K562 (cell line): ENCODE data around the gene NAT8L. TPM values are rescaled to one million over a fixed set of nuclear protein-coding genes. Genes with fewer than 3 reads are reported as not detected.

Source experiments
- ATAC-seq: fragments of 200-7000 bp; cut with Tn5 transposase; 3 replicates; pipeline ENCODE4 v1.9.1; 2020; ENCODE audit warnings: moderate library complexity
- BruUV-seq: library from RNA; stranded (reverse); fragments of 400-500 nt; replicated peaks from 2 replicates; lab custom pipeline; 2021; lab: Mats Ljungman, UMichigan
- CTCF ChIA-PET: fragments of 300-600 bp; formaldehyde crosslinking; extraction: SDS; loops from one replicate; lab custom pipeline; 2021; ENCODE audit warnings: low intra/inter-chr PET ratio; lab: Yijun Ruan, JAX
- POLR2A ChIA-PET: fragments of 300-600, 350-650 bp; sonication (Branson Sonifier 250); formaldehyde crosslinking; extraction: SDS; loops from one replicate; lab custom pipeline; 2021; ENCODE audit warnings: antibody characterized with exemption, inconsistent platforms; lab: Yijun Ruan, JAX
- DNase-seq, 4 experiments: peaks; one replicate each; pipeline versions ENCODE4 v3.0.0 to v3.0.0-alpha.2; 2011 to 2018; ENCODE audit warnings: low spot score in 3 of 4, mixed read lengths in 3 of 4; ENCODE audit errors: extremely low read depth in 1 of 4
- FAIRE-seq: peaks from 2 replicates; lab custom pipeline; 2011; peaks lifted over from hg19 to GRCh38; lab: Jason Lieb, UNC
- H2AFZ ChIP-seq: 2 replicates; pipeline ENCODE4 v1.6.0; 2011; ENCODE audit warnings: low read depth, low read length, control low read depth, inconsistent platforms
- H3K27ac ChIP-seq: fragments of 200-600 bp; 3 replicates; pipeline ENCODE4 v1.8.0; 2011; ENCODE audit warnings: low read depth, mild to moderate bottlenecking, control low read depth, inconsistent platforms, low read length, moderate library complexity, mixed read lengths; ENCODE audit errors: extremely low read depth
- H3K27me3 ChIP-seq, 2 experiments: fragments of 300-600 bp in 1 of 2; 2 replicates in 1 of 2; 3 replicates in 1 of 2; pipeline versions ENCODE4 v1.6.0 to v1.8.0; 2011; ENCODE audit warnings: inconsistent platforms in 2 of 2, low read length in 2 of 2, mild to moderate bottlenecking in 1 of 2, mixed read lengths in 1 of 2, moderate library complexity in 1 of 2; ENCODE audit not compliant: control insufficient read depth in 2 of 2, insufficient read depth in 2 of 2
- H3K36me3 ChIP-seq: fragments of 300-600 bp; 3 replicates; pipeline ENCODE4 v1.8.0; 2011; ENCODE audit warnings: mild to moderate bottlenecking, low read length, inconsistent platforms; ENCODE audit not compliant: control insufficient read depth, insufficient read depth
- H3K4me1 ChIP-seq, 2 experiments: fragments of 200-600 bp in 1 of 2; replicated peaks in 1 of 2; 2 replicates in 1 of 2; 3 replicates in 1 of 2; pipeline versions ENCODE4 v1.5.1 to v1.8.0; 2011; ENCODE audit warnings: inconsistent platforms in 2 of 2, low read length in 2 of 2, mild to moderate bottlenecking in 1 of 2, mixed read lengths in 1 of 2, moderate library complexity in 1 of 2; ENCODE audit not compliant: control insufficient read depth in 2 of 2, insufficient read depth in 2 of 2
- H3K4me2 ChIP-seq: 2 replicates; pipeline ENCODE4 v1.6.1; 2011; ENCODE audit warnings: low read length, control low read depth, inconsistent platforms, mixed read lengths; ENCODE audit not compliant: insufficient read depth
- H3K4me3 ChIP-seq: fragments of 200-600 bp; sonication (generic), shearing (Covaris generic); 2 replicates; pipeline ENCODE4 v1.5.1; 2016; ENCODE audit warnings: control low read depth, inconsistent platforms
- H3K79me2 ChIP-seq: fragments of 200-600 bp; 3 replicates; pipeline ENCODE4 v1.8.0; 2011; ENCODE audit warnings: low read length, inconsistent platforms; ENCODE audit not compliant: control insufficient read depth, insufficient read depth
- H3K9ac ChIP-seq, 2 experiments: 2 replicates each; pipeline versions ENCODE4 v1.6.0 to v1.6.1; 2011; ENCODE audit warnings: low read depth in 2 of 2, low read length in 2 of 2, control low read depth in 1 of 2, inconsistent platforms in 1 of 2, mild to moderate bottlenecking in 1 of 2, mixed read lengths in 1 of 2; ENCODE audit not compliant: insufficient read depth in 1 of 2
- H3K9me1 ChIP-seq: one replicate; pipeline ENCODE4 v1.6.0; 2011; ENCODE audit warnings: inconsistent platforms, mild to moderate bottlenecking, low read length, moderate library complexity; ENCODE audit not compliant: control insufficient read depth, insufficient read depth
- H3K9me3 ChIP-seq: replicated peaks from 2 replicates; pipeline ENCODE4 v1.5.1; 2011; ENCODE audit warnings: low read depth, low read length, inconsistent platforms; ENCODE audit not compliant: control insufficient read depth, insufficient read depth
- H4K20me1 ChIP-seq: replicated peaks from 2 replicates; pipeline ENCODE4 v1.6.1; 2011; ENCODE audit warnings: low read length, inconsistent platforms, mixed read lengths; ENCODE audit not compliant: control insufficient read depth, insufficient read depth
- CGGBP1 ChIP-seq: fragments of 250-450 bp; sonication (Bioruptor Pico); IDR thresholded peaks from 2 replicates; pipeline ENCODE4 v1.9.0; 2021; ENCODE audit warnings: mild to moderate bottlenecking
- FOXA1 ChIP-seq: fragments of 450-650 bp; IDR thresholded peaks from 2 replicates; pipeline ENCODE4 v1.6.1; 2016; ENCODE audit warnings: mild to moderate bottlenecking, borderline replicate concordance
- FOXM1 ChIP-seq, 2 experiments: fragments of 450-650 bp in 1 of 2; sonication (generic) in 1 of 2; formaldehyde crosslinking in 1 of 2; IDR thresholded peaks; 2 replicates each; pipeline versions ENCODE4 v1.6.1 to v1.9.0; 2017 to 2022; ENCODE audit warnings: low read depth in 2 of 2, mild to moderate bottlenecking in 2 of 2, missing genetic modification reagents in 1 of 2, moderate library complexity in 1 of 2
- HNRNPL ChIP-seq: fragments of 200-400 bp; formaldehyde crosslinking; IDR thresholded peaks from 2 replicates; pipeline ENCODE4 v1.6.1; 2017; ENCODE audit warnings: low read depth, mild to moderate bottlenecking, low read length
- PCBP2 ChIP-seq: fragments of 200-400 bp; formaldehyde crosslinking; IDR thresholded peaks from 2 replicates; pipeline ENCODE4 v1.6.1; 2018; ENCODE audit warnings: low read length, low read depth, mild to moderate bottlenecking, moderate library complexity; ENCODE audit not compliant: poor library complexity, severe bottlenecking
- SPI1 ChIP-seq: IDR thresholded peaks from 2 replicates; pipeline ENCODE4 v1.6.1; 2011; ENCODE audit warnings: low read depth, low read length, control low read depth, borderline replicate concordance
- TAF7 ChIP-seq: fragments of 450-650 bp; IDR thresholded peaks from 2 replicates; pipeline ENCODE4 v1.6.1; 2016; ENCODE audit warnings: missing genetic modification characterization, missing compliant biosample characterization
- ZFP36 ChIP-seq: fragments of 150-350 bp; IDR thresholded peaks from 2 replicates; pipeline ENCODE4 v1.6.1; 2018; ENCODE audit warnings: low read length, low read depth; ENCODE audit not compliant: partially characterized antibody
- ZNF224 ChIP-seq: sonication (generic); formaldehyde crosslinking; IDR thresholded peaks from 2 replicates; pipeline ENCODE4 v1.8.0; 2022; ENCODE audit warnings: mild to moderate bottlenecking, missing genetic modification reagents
- WGBS: fragments of 100-300 bp; shearing (Covaris generic); methylation state at CpG from one replicate; pipeline ENCODE4 v1.1.6; 2016; ENCODE audit warnings: low coverage, mixed read lengths; ENCODE audit not compliant: insufficient coverage; ENCODE audit errors: missing lambda C conversion rate; 5-methylcytosine and 5-hydroxymethylcytosine counted together
- in situ Hi-C: fragments of 300-500 bp; cut with MboI; formaldehyde crosslinking; loops from 4 replicates; pipeline ENCODE4 v1.15.0; 2018; ENCODE audit warnings: inconsistent platforms, mixed read lengths
- intact Hi-C: fragments of 100-400 bp; cut with micrococcal nuclease; formaldehyde crosslinking; loops from 2 replicates; pipeline ENCODE4 v1.14.2; 2022
- polyA plus RNA-seq, 8 experiments: library from polyadenylated mRNA; depleted of rRNA in 4 of 8; stranded (reverse) in 5 of 8; unstranded in 3 of 8; fragments of >200 nt; fragmentation: Nextera tagmentation in 2 of 8; fragmentation: Illumina TruSeq in 1 of 8; extraction: Ambion mirVana in 2 of 8; extraction: Trizol in 1 of 8; gene quantifications; 2 replicates each; pipeline versions ENCODE4 v1.2.1 to v1.2.3, GENCODE V29; 2011 to 2014; ENCODE audit warnings: inconsistent platforms in 1 of 8, missing spikeins in 1 of 8
- total RNA-seq, 7 experiments: library from RNA; depleted of rRNA in 6 of 7; stranded (reverse); fragments of >200 nt in 6 of 7; fragmentation: Illumina TruSeq in 2 of 7; extraction: Trizol in 2 of 7; gene quantifications; 2 replicates each; pipeline versions ENCODE4 v1.2.1 to v1.2.3, GENCODE V29; 2011 to 2021; ENCODE audit warnings: low replicate concordance in 1 of 7
- TF ChIP-seq, protein P1 (sequence below): sonication (generic); formaldehyde crosslinking; IDR thresholded peaks from 2 replicates; pipeline ENCODE4 v1.8.1; 2022; ENCODE audit warnings: missing genetic modification reagents
- TF ChIP-seq, protein P2 (sequence below): fragments of 250-450 bp; sonication (Bioruptor Pico); IDR thresholded peaks from 2 replicates; pipeline ENCODE4 v1.4.0; 2020; ENCODE audit warnings: mild to moderate bottlenecking, moderate library complexity

The NAT8L gene
- total and polyA plus RNA-seq, 9 of the 15 experiments (the other 6 are each of a cell fraction or from before 2014, with no cell fraction given), result 0.06 to 11.0 (median 1.5) TPM

- TF ChIP-seq, protein P1, sequence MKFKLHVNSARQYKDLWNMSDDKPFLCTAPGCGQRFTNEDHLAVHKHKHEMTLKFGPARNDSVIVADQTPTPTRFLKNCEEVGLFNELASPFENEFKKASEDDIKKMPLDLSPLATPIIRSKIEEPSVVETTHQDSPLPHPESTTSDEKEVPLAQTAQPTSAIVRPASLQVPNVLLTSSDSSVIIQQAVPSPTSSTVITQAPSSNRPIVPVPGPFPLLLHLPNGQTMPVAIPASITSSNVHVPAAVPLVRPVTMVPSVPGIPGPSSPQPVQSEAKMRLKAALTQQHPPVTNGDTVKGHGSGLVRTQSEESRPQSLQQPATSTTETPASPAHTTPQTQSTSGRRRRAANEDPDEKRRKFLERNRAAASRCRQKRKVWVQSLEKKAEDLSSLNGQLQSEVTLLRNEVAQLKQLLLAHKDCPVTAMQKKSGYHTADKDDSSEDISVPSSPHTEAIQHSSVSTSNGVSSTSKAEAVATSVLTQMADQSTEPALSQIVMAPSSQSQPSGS (CRISPR knock-in tag), result no peak
- TF ChIP-seq SPI1 (no peak), PCBP2 (no peak)
These were observed 672 bp upstream of the NAT8L start (continued) for GRCh38 chr4:2058264-2059045.

GRCh38 chr4:2059726-2060602, 837 bp downstream of the NAT8L start:
- FAIRE-seq (no peak), DNase-seq (peak in 2 of 4 experiments; percentile 40 to 59), ATAC-seq (peak; percentile 41)
- Histone ChIP-seq H3K4me3 (peak overlapping the region; percentile 25; the same call in 1 of the 2 replicates), H3K9me3 (no peaks in the 10 kb centered on the region), H3K27me3 (no peaks in the 10 kb centered on the region), H3K27ac (no peak overlapping the region), H3K4me2 (peak overlapping the region; percentile 25; the same call in 1 of the 2 replicates), H2AFZ (peak overlapping the region; percentile 51; the same call in 1 of the 2 replicates), H3K9me1 (no peaks in the 10 kb centered on the region), H3K79me2 (no peaks in the 10 kb centered on the region), H4K20me1 (no peaks in the 10 kb centered on the region), H3K36me3 (peaks cover 3% of the 10 kb centered on the region; the same call in 1 of the 3 replicates), H3K4me1 (peaks cover 2 to 62% of the 10 kb centered on the region in 2 experiments; a peak in 3 of 5 replicates), H3K9ac (peak overlapping the region in 1 of 2 experiments; percentile 87; a peak in 2 of 4 replicates)
- in situ Hi-C loops (no loop called here), intact Hi-C loops (no loop called here)
- CTCF ChIA-PET, result no interaction called here
- 20% methylated on average over 28 of the region's 102 CpGs for WGBS
- POLR2A ChIA-PET, result interaction anchor here (0.9 to 1.1 kb wide), 2 partner anchors 12 to 13 kb away, joined by 3 read pairs; no protein-coding TSS in a partner anchor
- BruUV-seq, result no TSS peak
- TF ChIP-seq ZNF224 (CRISPR knock-in tag) (no peak), TAF7 (no peak), HNRNPL (no peak), ZFP36 (no peak), FOXA1 (no peak), FOXM1 (IDR thresholded peaks at IDR 0.05; ENCODE audit: low read depth) (no peak), FOXM1 (CRISPR knock-in tag; IDR thresholded peaks at IDR 0.05; ENCODE audit: low read depth) (no peak), CGGBP1 (CRISPR knock-in tag) (no peak)
- TF ChIP-seq, protein P2, sequence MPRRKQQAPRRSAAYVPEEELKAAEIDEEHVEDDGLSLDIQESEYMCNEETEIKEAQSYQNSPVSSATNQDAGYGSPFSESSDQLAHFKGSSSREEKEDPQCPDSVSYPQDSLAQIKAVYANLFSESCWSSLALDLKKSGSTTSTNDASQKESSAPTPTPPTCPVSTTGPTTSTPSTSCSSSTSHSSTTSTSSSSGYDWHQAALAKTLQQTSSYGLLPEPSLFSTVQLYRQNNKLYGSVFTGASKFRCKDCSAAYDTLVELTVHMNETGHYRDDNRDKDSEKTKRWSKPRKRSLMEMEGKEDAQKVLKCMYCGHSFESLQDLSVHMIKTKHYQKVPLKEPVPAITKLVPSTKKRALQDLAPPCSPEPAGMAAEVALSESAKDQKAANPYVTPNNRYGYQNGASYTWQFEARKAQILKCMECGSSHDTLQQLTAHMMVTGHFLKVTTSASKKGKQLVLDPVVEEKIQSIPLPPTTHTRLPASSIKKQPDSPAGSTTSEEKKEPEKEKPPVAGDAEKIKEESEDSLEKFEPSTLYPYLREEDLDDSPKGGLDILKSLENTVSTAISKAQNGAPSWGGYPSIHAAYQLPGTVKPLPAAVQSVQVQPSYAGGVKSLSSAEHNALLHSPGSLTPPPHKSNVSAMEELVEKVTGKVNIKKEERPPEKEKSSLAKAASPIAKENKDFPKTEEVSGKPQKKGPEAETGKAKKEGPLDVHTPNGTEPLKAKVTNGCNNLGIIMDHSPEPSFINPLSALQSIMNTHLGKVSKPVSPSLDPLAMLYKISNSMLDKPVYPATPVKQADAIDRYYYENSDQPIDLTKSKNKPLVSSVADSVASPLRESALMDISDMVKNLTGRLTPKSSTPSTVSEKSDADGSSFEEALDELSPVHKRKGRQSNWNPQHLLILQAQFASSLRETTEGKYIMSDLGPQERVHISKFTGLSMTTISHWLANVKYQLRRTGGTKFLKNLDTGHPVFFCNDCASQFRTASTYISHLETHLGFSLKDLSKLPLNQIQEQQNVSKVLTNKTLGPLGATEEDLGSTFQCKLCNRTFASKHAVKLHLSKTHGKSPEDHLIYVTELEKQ (CRISPR knock-in tag), result no peak
